ENCODE measurements around the gene PDLIM3.

PDLIM3 gene

GRCh38 chr4:185472103-185472542 lies 63.2 kb downstream of the PDLIM3 start:
- no peak overlapping the region for H3K4ac ChIP-seq (ENCODE audit: low read length)
- H3K27ac ChIP-seq (replicated peaks; ENCODE audit: low read length) = no peak overlapping the region
- H2AFZ ChIP-seq (ENCODE audit: low read length) = peak overlapping the region; percentile 100
- H3K23ac ChIP-seq (ENCODE audit: low read depth, low read length, poor library complexity) = no peak overlapping the region
- no peak overlapping the region for H3K9ac ChIP-seq (ENCODE audit: low read depth, low read length, poor library complexity)
- H2BK120ac ChIP-seq (ENCODE audit: low read depth, low read length) = no peak overlapping the region
- no peak for DNase-seq (ENCODE audit: low spot score)
- H3K9me3 ChIP-seq (replicated peaks in 1 of 2; ENCODE audit: control insufficient read depth in 2 of 2, insufficient read depth in 1 of 2, low read depth in 1 of 2, low read length in 2 of 2) = no peaks in the 10 kb centered on the region
- no peak overlapping the region for H4K8ac ChIP-seq (ENCODE audit: low read depth, low read length)
- H2BK15ac ChIP-seq (ENCODE audit: low read length) = peak overlapping the region; percentile 58
- no peak overlapping the region for H2BK12ac ChIP-seq (ENCODE audit: low read length)
- peaks cover 0 to 26% (median 9%) of the 10 kb centered on the region in 3 experiments for H3K27me3 ChIP-seq (ENCODE audit: control insufficient read depth in 3 of 3, insufficient read depth in 3 of 3, low read depth in 1 of 3, low read length in 3 of 3)
- H3K4me3 ChIP-seq (ENCODE audit: low read length in 2 of 2) = peak overlapping the region; percentile 58 to 82
- WGBS, 2 donors (ENCODE audit: extremely low coverage in 2 of 2, insufficient read length in 2 of 2, insufficient replicate concordance in 1 of 2) = no CpG with 5 or more reads among the region's 10 CpGs
- no peaks in the 10 kb centered on the region for H3K79me1 ChIP-seq (ENCODE audit: low read depth, low read length)
- H3K18ac ChIP-seq (ENCODE audit: low read length) = peak overlapping the region; percentile 93
- H3K4me1 ChIP-seq (ENCODE audit: control insufficient read depth in 2 of 2, insufficient read depth in 1 of 2, low read depth in 1 of 2, low read length in 2 of 2) = peaks cover 5 to 12% of the 10 kb centered on the region in 2 donors
- no peak overlapping the region for H2AK5ac ChIP-seq (ENCODE audit: low read depth, low read length)
- no peak overlapping the region for H3K14ac ChIP-seq (ENCODE audit: low read length)
- no peak overlapping the region for H4K91ac ChIP-seq (ENCODE audit: low read depth, low read length, poor library complexity)
- no peaks in the 10 kb centered on the region for H3K36me3 ChIP-seq (replicated peaks in 1 of 2; ENCODE audit: control insufficient read depth in 2 of 2, insufficient read depth in 2 of 2, low read length in 2 of 2)
- no peak overlapping the region for H2BK5ac ChIP-seq (ENCODE audit: low read length)
- peak overlapping the region; percentile 75 for H3K4me2 ChIP-seq (ENCODE audit: insufficient read depth, low read length, poor library complexity, severe bottlenecking)

DNA sequence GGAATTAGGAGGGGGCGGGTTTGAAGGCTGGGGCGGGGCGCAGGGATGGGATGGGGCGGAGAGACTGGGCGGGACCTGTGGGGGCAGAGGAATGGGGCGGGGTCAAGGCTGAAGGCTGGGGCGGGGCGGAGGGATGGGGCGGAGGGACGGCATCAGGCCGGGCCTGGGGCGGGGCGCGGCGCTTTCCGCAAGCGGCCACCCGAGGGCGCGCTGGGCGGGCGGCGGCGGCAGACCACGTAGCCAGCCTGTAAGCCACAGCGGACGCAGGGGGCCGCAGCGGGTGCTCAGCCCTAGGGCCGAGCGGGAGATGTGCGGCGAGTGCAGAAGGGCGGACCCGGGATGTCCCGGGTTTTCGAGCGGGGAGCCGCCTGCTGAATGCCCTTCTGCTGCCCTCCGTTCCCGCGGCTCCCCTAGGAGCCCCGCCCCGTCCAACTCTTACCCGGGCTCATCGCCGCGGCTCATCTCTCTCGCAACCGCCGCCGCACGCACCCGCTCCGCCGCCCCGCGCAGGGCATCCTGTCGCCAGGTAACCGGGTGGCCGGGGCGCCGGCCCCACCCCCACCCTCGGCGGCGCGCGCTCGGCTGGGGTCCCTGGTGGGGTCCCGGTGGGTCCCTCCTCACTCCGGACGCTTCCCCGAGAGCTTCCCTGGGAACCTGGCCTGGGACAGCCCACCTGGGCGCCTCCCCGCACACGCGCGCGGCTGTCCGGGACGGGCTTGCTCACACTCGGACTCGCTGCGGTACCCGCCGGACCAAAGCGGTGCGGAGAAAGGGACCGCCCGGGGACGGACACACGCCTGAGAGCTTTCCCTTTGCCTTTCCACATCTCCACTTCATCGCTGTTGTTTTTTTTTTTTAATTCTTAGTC lies 63.8 kb downstream of the PDLIM3 start, which contains the start of gene CCDC110:
TSS of gene CCDC110 (minus strand) at position 499 of the 868 bp plus-strand sequence. CDS start at position 449, 50 bp downstream.
- DNase-seq (ENCODE audit: low spot score) = peak; percentile 90
- H3K4me2 ChIP-seq (ENCODE audit: insufficient read depth, low read length, poor library complexity, severe bottlenecking) = peak within 1 kb of the TSS; percentile 75
- WGBS, 2 donors (ENCODE audit: extremely low coverage in 2 of 2, insufficient read length in 2 of 2, insufficient replicate concordance in 1 of 2) = no CpG with 5 or more reads among the region's 93 CpGs
- H3K36me3 ChIP-seq (replicated peaks in 1 of 2; ENCODE audit: control insufficient read depth in 2 of 2, insufficient read depth in 2 of 2, low read length in 2 of 2) = no peaks in the 10 kb centered on the region
- no peak within 1 kb of the TSS for H4K91ac ChIP-seq (ENCODE audit: low read depth, low read length, poor library complexity)
- no peak within 1 kb of the TSS for H2BK5ac ChIP-seq (ENCODE audit: low read length)
- H3K9me3 ChIP-seq (replicated peaks in 1 of 2; ENCODE audit: control insufficient read depth in 2 of 2, insufficient read depth in 1 of 2, low read depth in 1 of 2, low read length in 2 of 2) = no peaks in the 10 kb centered on the region
- peak within 1 kb of the TSS; percentile 100 for H2AFZ ChIP-seq (ENCODE audit: low read length)
- H3K23ac ChIP-seq (ENCODE audit: low read depth, low read length, poor library complexity) = peak within 1 kb of the TSS; percentile 0
- H3K4ac ChIP-seq (ENCODE audit: low read length) = no peak within 1 kb of the TSS
- H3K79me1 ChIP-seq (ENCODE audit: low read depth, low read length) = no peaks in the 10 kb centered on the region
- peak within 1 kb of the TSS; percentile 4 for H2BK12ac ChIP-seq (ENCODE audit: low read length)
- H3K27me3 ChIP-seq (ENCODE audit: control insufficient read depth in 3 of 3, insufficient read depth in 3 of 3, low read depth in 1 of 3, low read length in 3 of 3) = peaks cover 0 to 32% (median 9%) of the 10 kb centered on the region in 3 experiments
- peaks cover 5 to 12% of the 10 kb centered on the region in 2 donors for H3K4me1 ChIP-seq (ENCODE audit: control insufficient read depth in 2 of 2, insufficient read depth in 1 of 2, low read depth in 1 of 2, low read length in 2 of 2)
- no peak within 1 kb of the TSS for H3K14ac ChIP-seq (ENCODE audit: low read length)
- H2AK5ac ChIP-seq (ENCODE audit: low read depth, low read length) = peak within 1 kb of the TSS; percentile 37
- H3K18ac ChIP-seq (ENCODE audit: low read length) = peak within 1 kb of the TSS; percentile 93
- H3K9ac ChIP-seq (ENCODE audit: low read depth, low read length, poor library complexity) = peak within 1 kb of the TSS; percentile 80
- H2BK120ac ChIP-seq (ENCODE audit: low read depth, low read length) = peak within 1 kb of the TSS; percentile 81
- H2BK15ac ChIP-seq (ENCODE audit: low read length) = peak within 1 kb of the TSS; percentile 58
- H3K27ac ChIP-seq (replicated peaks; ENCODE audit: low read length) = no peak within 1 kb of the TSS
- H4K8ac ChIP-seq (ENCODE audit: low read depth, low read length) = no peak within 1 kb of the TSS
- peak within 1 kb of the TSS; percentile 58 to 91 for H3K4me3 ChIP-seq (ENCODE audit: low read length in 2 of 2)

DNA sequence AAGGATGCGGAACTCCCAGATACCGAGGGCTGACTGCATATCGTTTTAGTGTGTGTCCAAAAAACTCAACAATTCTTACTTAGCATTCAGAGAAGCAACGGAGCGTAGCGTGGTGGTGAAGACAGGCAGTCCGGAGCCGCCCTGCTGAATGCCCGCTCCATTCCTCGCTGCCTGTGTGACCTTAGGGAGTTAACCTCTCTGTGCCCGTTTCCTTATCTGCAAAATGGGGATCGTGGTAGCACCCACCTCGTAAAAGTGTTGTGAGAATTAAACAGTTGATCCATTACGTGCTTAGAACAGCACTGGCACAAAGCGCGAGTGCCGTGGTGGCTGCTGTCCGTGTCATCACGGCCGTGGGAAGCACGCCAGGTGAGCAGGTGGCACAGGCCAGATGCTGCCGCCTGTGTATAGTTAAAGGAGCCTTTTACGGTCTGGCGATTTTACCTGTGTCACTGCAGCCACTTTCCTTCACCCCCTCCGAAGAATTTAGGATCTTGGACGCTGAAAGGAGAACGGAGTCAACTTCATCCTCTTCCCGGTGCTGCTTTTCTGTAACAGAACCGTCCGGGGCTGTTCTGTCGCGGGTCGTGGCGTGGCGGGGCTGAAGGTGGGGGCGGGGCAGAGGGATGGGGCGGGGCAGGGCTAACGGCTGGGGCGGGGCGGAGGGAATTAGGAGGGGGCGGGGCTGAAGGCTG lies 64.7 kb downstream of the PDLIM3 start:
- Histone ChIP-seq H3K9ac (ENCODE audit: low read depth, low read length, poor library complexity) (peak overlapping the region; percentile 78), H3K27ac (replicated peaks; ENCODE audit: low read length) (no peak overlapping the region), H2BK5ac (ENCODE audit: low read length) (no peak overlapping the region), H3K18ac (ENCODE audit: low read length) (peak overlapping the region; percentile 67), H2BK12ac (ENCODE audit: low read length) (peak overlapping the region; percentile 4), H3K27me3 (ENCODE audit: control insufficient read depth in 3 of 3, insufficient read depth in 3 of 3, low read depth in 1 of 3, low read length in 3 of 3) (peaks cover 0 to 35% (median 9%) of the 10 kb centered on the region in 3 experiments), H3K4ac (ENCODE audit: low read length) (no peak overlapping the region), H2BK120ac (ENCODE audit: low read depth, low read length) (no peak overlapping the region), H3K36me3 (replicated peaks in 1 of 2; ENCODE audit: control insufficient read depth in 2 of 2, insufficient read depth in 2 of 2, low read length in 2 of 2) (no peaks in the 10 kb centered on the region), H2AK5ac (ENCODE audit: low read depth, low read length) (no peak overlapping the region), H2AFZ (ENCODE audit: low read length) (peak overlapping the region; percentile 88), H2BK15ac (ENCODE audit: low read length) (peak overlapping the region; percentile 13), H4K8ac (ENCODE audit: low read depth, low read length) (no peak overlapping the region), H4K91ac (ENCODE audit: low read depth, low read length, poor library complexity) (no peak overlapping the region), H3K4me3 (ENCODE audit: low read length in 2 of 2) (peak overlapping the region; percentile 53 to 91), H3K9me3 (replicated peaks in 1 of 2; ENCODE audit: control insufficient read depth in 2 of 2, insufficient read depth in 1 of 2, low read depth in 1 of 2, low read length in 2 of 2) (no peaks in the 10 kb centered on the region), H3K14ac (ENCODE audit: low read length) (no peak overlapping the region), H3K4me1 (ENCODE audit: control insufficient read depth in 2 of 2, insufficient read depth in 1 of 2, low read depth in 1 of 2, low read length in 2 of 2) (peaks cover 5 to 12% of the 10 kb centered on the region in 2 donors), H3K4me2 (ENCODE audit: insufficient read depth, low read length, poor library complexity, severe bottlenecking) (peak overlapping the region; percentile 72), H3K23ac (ENCODE audit: low read depth, low read length, poor library complexity) (peak overlapping the region; percentile 0), H3K79me1 (ENCODE audit: low read depth, low read length) (no peaks in the 10 kb centered on the region)
- peak; percentile 15 for DNase-seq (ENCODE audit: low spot score)
- WGBS, 2 donors (ENCODE audit: extremely low coverage in 2 of 2, insufficient read length in 2 of 2, insufficient replicate concordance in 1 of 2) = no CpG with 5 or more reads among the region's 41 CpGs
